Activated T-helper 1 cell treated with Interleukin-2 at 50 U/mL for 16 hours (primary cell): ENCODE data around the gene MISP.
A peak's percentile ranks its signal among the peaks of the same experiment; 100 is the strongest.

ENCODE experiments used
- DNase-seq: peaks from one replicate; pipeline ENCODE4 v3.0.0-alpha.2; 2020; ENCODE audit warnings: low read depth

Gene MISP

DNA sequence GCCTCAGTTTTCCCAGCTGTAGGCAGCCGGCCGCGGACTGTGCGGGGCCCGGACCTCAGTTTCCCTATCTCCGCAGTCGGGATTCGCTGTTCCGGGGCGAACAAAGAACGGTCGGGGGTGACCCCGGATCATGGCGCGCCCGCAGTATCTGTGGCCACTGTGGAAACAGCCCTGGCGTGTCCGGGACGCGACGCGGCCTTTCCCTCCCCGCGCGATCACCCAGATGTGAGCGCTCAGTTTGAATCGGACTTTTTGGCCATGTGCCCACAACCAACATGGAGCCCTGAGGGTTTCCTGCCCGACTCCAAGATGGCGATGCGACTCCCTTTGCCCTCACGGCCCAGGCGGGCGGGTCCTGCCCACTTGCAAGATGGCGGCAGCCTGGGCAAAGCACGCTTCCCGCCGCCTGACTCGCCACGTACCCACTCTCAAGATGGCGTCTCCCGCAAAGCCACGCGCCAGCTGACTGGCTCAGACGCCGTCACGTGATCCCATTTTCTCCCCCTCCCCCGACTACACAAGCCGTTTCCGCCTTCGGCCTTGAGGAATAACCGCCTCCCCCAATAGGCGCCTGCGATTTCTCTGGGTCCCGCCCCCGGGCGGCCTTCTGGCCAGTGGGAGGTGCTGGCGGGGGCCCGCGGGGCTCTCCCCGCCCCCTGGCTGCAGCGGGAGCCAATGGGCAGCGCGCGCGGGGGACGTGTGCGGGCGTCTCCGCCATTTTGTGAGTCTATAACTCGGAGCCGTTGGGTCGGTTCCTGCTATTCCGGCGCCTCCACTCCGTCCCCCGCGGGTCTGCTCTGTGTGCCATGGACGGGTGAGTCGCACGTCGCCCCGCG, 46.0 kb downstream of the MISP start, which contains the start of gene PTBP1:
TSS of gene PTBP1 (plus strand) at position 761 of the 836 bp plus-strand sequence. CDS start at position 807, 46 bp downstream.
- peak; percentile 99 for DNase-seq

DNA sequence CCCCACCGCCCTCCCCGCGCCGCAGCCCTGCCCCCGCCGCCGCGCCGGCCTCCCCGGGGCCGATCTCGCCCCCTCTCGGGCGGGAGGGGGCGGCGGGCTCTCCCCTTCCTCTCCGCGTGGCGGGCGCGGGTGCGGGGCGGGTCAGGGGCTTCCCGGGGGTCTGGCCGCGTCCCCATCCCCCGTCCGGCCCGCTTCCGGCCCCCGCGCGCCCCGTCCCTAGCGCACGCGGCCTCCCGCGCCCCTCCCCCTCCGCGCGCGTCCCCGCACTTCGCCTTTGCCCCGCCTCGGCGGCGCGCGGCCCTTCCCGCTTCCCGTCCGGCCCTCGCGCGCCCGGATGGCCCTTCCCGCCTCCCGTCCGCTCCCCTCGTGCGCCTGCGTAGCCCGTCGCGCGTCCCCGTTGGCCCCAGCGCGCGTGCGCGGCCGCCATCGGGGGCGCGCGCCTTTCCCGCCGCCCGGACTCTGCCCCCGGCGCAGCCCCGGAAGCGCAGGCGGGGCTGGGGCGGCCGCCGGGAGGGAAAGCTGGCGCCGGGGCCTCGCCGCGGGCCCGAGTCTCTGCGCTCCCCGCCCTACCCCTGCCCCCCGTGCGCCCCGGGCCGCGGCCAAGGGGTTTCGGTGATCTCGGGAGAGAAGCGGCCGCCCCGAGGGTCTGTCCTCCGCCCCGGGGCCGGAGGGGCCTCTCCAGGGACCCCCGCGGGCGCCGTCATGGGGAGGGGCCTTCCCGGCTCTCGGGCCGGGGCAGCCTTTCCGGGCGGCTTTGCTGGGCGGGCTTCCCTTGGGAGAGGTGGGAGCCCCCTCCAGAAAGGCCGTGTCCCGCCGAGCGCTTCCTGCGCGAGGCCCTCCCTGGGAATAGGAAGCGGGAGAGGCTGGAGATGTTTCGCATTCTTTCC, 46.9 kb downstream of the MISP start:
- peak; percentile 85 for DNase-seq

DNA sequence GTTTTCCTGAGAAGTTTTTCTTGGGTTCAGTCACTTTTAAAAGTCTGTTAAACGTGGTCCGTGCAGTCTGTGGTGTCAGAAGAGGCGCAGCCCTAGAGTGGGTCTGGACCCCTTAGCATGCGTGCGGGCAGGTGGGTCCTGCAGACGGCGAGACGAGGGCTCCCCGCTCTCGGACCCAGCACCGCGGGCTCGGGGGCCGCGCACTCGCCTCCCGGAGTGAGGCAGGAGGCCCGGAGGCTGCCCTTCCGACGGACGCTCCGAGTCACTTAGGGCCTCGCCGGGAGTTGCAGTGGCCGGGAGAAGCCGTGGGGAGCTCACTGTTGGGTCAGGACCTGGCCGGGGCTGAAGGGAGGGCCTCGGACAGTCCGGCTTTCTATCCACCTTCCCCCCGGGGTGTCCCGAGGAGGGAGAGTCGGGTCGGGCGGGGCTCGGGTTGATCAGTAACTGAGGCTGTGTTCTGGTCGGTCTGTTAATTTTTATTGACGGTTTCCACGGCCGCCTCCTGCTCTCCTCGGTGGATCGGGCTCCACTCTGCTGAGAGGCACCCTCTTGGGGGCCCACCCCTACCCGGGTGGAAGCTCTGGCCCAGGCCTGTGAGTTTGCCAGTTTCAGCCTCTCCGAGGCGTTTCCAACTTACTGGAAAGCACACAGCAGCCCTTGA, 47.6 kb downstream of the MISP start:
- DNase-seq, result no peak

DNA sequence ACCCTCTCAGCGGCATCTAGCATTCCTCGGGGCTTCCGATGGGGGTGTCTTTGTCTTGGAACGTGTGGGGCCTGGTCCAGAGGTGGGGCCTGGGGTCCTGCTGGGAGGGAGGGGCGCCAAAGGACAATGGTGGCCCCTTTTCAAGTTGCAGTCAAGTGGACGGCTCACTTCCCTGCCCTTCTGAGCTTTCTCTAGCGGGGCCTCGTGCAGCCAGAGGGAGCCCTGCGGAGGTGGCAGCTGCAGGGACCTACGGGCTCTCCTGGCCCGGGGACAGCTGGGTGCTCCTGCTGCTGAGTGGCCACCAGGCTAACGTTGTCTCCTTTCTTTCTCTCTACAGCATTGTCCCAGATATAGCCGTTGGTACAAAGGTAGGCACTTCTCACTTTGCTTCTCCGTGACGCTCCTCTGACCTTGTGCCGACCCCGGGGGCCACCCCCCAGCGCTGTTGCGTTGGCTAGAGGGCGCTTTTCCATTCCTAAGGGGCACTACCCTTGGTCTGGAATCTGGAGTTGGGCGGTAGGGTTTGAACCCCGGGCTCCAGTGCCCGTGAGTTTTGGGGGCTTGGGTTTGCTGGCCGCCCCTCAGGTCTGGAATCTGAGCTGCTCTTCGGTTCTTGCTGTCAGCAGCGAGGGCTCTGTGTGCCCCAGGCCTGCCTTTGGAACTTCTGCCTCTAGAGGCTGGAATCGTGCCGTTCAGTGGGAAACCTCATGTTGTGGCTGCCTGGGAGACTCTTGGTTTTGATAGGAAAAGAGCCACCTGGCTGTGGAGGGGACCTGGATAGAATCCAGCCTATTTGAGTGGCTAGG, 48.4 kb downstream of the MISP start:
- no peak for DNase-seq

DNA sequence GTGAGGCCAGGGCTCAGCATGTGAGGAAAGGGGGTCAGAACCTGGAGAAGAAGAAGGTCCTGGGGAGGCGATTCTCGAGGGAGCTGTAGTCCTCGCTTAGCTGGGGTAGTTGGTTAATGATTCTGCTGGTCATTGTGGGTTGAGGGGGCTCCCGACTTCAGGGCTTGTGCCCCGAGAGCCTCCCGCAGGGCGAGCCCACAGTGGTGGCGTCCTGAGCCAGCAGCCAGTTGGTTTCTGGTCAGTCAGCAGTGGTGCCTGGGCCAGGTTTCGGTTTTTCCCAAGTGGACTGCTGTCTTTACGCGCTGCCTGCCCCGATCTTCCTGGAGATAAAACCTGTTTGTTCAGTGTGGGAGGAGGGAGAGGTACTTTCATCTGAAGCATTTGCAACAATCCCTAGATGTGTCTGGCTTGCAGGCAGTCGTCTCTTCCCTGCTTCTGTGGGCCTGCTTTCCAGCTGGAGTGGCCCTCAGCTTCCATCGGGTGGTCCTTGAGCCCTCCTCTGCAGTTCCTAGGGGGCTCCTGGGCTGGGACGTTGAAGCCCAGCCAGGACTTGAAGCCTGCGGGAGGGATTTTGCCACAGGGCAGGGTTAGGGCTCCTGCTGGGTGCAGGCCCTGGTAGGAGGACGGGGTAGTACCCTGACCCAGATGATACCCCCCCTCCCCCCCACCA, 49.6 kb downstream of the MISP start:
- DNase-seq, result no peak

DNA sequence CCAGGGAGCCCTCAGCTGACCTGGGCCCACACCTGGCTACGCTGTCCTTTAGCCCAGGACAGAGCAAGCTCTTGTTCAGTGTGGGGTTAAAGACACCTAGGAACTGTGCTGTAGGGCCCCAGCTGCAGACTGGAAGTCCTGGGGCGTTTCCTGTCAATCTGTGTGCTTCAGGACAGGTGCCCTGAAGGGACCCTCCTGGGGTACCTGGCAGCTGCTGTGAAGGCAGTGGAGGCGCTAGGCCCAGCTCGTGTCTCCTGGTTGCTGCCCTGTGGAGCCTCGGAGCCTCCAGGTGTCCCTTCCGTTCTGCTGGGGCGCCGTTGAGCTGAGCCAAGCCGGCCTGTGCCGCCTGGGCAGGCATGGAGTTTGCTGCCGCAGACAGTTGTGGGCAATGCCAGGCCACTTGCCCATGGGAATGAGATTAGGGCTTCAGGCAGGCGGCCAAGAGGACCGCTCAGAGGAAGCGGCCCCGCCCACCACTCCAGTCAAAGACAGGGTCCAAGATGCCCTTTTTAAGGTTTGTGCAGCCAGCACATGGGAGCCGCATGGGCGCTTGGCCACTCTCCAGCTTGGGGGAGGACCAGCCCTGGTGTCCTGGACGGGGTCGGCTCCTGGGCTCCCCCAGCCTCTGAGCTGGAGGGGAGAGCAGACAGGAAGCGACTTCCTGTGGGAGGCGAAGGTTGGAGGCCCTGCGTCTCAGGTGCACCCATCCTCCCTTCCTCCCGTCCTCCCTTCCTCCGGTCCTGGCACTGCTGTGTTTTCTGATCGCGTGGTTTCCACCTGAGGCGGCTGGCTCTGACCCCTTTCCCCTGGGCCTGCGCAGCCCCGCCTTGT, 50.3 kb downstream of the MISP start:
- DNase-seq, result no peak

DNA sequence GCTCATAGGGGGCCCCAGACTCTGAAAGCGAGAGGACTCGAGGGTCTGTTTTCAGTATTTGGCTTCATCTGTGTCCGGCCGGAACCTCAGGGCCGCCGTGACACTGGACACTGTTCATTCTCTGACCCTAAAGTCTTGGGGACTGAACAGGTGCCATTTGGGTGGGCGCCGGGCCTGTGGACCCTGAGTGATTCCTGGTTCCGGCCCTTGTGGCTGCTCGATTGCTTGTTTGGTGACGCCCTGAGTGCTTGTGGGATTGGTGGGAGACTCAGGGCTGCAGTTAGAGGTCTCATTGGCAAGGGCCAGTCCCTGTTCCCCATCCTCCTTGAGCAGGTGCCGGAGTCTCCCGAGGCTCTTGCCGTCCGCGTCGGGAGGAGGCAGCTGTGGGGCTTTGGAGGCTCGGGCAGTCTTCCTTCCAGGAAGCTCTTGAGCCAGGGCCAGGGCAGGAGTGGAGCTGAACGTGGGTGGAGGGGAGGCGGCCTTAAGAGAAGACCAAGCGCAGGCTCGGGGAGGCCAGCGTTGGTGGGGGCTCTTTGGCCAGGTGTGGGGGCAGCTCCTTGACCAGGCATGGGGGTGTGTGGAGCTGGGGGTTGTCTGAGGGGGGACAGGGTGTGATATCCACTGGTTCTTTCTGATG, 51.1 kb downstream of the MISP start:
- DNase-seq, result no peak

DNA sequence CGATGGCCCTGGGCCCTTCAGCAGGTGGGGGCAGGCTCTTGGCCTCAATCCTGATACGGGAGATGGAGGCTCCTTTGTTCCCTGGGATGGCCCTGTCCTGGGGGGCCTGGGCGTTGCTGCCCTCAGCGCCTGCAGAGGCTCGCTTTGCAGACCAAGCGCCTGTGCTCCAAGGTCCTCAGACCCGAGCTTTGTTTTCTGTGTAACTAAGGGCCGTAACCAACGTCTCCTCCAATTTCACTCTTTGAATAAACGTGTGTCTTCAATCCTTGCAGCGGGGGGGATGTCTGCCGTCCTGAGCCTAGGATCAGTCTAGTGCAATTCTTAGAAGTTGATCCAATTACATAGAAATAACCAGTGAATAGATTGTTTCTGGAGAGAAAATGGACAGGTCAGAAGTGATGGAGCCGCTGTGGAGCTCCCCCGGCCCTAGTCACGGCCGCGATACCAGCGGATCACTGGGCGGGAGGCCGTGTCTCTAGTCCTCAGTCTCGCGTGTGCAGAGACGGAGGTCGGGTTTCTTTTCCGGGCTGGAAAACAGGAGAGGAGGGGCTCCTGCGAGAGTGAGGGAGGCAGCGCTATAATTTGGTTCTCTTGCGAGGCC, 51.7 kb downstream of the MISP start:
- DNase-seq, result no peak

DNA sequence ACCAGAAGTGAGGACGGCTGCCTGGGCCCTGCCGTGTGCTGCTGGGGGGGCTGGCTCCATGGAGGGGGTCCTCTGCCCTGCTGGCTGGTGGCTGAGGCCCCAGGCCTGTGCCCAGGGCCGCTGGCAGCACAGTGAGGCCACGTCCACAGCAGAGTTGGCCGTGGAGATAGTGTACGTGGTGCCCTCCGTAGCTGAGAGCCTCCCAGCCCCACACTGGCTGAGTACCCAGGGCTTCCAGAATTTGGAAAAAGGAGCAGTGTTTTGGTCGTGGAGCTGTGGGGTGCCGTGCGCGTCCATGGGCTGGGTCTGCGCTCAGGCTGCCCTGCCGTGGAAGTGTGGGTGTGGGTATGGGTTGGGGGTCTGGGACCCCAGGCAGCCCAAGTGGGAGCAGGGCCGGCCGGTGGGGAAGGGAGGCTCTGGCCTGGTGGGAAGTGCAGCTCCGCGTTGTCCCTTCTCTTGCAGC, 52.2 kb downstream of the MISP start:
- no peak for DNase-seq

DNA sequence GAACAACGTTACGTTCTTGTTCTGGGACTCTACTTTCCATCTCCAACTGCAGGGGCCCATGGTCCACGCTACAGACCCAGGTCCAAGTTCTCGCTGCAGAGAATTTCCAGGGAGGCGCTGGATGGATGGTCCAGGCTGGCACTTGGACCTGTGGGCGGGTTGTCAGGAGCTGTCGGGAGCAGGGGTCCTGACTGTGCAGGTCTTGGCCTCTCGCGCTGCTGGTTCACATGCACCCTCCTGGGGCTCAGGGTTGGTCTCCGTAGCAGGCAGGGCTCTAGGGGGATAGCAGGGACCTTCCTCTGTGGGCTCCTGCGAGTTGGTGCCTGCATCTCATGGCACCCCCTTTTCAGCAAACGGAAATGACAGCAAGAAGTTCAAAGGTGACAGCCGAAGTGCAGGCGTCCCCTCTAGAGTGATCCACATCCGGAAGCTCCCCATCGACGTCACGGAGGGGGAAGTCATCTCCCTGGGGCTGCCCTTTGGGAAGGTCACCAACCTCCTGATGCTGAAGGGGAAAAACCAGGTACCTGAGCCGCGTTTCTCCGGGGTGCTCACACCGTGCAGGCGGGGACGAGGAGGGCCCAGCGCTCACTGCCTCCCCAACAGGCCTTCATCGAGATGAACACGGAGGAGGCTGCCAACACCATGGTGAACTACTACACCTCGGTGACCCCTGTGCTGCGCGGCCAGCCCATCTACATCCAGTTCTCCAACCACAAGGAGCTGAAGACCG, 52.9 kb downstream of the MISP start:
- no peak for DNase-seq

DNA sequence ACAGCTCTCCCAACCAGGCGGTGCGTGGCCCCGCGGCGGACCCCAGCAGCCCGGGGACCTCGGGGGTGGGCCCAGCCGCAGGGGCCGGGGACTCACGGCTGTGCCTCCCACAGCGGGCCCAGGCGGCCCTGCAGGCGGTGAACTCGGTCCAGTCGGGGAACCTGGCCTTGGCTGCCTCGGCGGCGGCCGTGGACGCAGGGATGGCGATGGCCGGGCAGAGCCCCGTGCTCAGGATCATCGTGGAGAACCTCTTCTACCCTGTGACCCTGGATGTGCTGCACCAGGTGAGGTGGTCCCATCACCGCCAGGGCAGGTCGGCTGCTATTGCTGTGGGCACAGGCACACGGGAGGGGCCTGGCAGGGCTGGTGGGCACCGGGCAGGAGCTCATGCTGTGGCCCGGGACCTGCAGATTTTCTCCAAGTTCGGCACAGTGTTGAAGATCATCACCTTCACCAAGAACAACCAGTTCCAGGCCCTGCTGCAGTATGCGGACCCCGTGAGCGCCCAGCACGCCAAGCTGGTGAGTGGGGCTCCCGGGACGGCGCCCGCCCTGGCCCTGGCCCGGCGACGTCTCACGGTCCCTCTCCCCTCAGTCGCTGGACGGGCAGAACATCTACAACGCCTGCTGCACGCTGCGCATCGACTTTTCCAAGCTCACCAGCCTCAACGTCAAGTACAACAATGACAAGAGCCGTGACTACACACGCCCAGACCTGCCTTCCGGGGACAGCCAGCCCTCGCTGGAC, 53.7 kb downstream of the MISP start:
- no peak for DNase-seq

DNA sequence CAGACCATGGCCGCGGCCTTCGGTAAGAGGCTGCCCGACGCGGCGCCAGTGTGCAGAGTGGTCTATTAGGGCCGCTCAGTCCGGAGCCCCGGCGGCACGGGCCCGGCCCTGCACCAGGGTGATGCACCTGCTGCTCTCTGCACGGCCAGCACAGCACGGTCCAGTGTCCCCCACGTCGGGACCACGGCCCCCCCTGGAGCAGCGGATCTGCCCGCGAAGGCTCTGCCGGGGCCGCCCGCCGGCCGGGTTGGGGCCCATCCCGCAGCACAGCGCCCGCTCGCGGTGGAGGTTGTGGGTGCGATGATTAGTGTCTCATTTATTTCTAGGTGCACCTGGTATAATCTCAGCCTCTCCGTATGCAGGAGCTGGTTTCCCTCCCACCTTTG, 54.2 kb downstream of the MISP start:
- no peak for DNase-seq

DNA sequence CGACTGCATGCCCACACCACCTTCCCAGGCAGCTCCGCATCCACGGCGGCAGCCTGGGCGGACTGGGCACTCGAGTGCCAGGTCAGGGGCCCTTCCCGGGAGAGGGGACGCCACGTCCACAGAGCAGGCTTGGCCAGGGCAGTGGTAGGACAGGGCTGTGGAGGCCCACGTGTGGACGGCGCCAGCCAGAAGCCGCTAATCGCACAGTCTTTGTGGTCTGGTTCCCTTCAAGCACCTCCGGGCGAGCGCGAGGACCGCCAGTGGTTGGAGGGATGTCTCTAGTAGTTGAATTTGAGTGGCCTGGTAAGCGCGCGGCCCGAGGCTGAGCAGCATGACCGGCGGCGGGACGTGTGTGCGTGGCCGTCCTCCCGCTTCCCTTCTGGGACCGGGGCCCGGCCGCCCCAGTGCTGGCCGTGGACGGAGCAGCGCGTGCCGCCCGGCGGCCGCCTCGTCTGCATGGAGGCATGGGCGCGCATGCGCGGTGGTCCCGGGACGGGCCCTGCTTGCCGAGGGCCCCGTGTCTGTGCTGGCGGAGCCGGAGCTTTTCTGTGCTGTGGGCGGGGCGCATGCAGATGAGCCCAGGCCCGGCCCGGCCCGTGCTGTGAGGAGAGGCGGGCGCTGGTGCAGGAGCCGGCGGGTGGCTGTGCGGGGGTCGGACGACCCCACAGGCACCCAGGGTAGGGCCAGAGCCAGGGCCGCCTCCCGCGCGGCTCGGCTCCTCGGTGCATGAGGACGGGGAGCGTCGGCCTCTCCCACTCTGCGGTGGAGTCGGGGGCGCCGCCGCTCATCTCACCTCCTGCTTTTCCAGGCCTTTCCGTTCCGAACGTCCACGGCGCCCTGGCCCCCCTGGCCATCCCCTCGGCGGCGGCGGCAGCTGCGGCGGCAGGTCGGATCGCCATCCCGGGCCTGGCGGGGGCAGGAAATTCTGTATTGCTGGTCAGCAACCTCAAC, 55.0 kb downstream of the MISP start:
- DNase-seq, result no peak

DNA sequence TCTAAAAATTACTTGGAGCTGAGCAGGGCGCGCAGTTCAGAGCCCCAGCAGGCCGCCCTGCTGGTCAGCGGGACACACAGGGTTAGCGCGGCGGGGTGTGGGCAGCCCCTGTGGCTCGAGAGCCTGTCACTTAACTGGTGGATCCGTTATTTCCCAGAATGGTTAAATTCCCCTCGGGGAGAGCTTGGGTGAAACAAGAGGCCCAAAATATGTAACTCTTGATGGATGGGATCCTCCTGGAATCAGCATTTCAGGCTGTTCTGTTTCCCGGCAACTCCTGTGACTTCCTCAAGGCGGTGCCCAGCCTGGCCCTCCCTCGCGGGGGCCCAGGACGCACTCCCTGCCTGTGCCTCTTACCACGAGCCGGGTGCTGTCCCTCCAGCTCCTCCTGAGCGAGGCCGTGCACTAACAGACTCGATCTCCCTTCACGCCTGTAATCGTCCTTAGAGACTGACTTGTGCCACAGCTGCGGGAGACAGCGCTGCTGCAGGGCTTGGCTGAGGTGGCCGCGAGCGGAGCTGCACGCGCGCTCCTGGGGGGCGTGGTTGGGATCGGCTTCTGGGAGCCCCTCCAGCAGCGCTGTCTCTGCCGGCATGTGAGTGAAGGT, 56.0 kb downstream of the MISP start:
- DNase-seq, result no peak

DNA sequence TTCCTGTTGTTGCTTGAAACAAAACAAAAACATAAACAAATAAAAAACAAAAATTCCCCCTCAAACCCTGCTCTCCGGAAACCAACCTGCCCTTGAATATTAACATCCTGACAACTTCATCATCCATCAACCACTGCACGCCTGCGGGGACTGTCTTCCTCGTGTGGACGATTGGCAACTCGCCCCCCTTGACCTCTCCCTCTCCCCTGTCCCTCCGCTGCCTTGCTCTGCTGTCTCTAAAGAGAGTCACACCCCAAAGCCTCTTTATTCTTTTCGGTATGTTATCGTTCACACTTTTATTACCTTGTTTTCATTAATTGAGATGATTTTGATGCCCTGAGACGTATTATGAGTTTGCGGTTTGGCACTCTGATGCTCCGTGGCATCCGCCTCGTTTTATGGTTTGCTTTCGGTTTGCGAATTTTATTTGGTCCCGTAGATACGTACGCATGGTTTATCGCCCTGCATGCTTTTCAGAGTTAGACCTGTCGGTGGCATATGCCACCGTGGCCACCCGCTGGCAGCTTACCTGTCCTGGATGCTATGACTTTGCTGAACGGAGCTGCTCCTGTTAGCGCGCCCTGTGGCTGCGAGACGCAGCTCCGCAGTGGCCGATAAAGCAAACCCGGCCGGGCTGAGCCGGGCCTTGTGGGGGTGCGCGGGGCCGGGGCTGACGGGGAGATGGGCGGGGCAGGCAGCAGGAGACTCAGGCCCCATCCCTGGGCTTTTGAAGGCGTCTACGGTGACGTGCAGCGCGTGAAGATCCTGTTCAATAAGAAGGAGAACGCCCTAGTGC, 56.9 kb downstream of the MISP start:
- DNase-seq, result no peak
